Osteoblast (primary cell): ENCODE measurements around the gene ZFP90. TPM values are rescaled to one million over a fixed set of nuclear protein-coding genes. Genes with fewer than 3 reads are reported as not detected.

ENCODE experiments used
- DNase-seq: peaks from one replicate; pipeline ENCODE4 v3.0.0; 2011; ENCODE audit warnings: low spot score, mixed read lengths; ENCODE audit not compliant: insufficient read length; ENCODE audit errors: missing footprints
- H2AFZ ChIP-seq: 2 replicates; pipeline ENCODE4 v1.6.0; 2011; ENCODE audit warnings: mild to moderate bottlenecking, low read length
- H3K27ac ChIP-seq: 2 replicates; pipeline ENCODE4 v1.5.1; 2011; ENCODE audit warnings: mild to moderate bottlenecking, low read depth, low read length, moderate library complexity
- H3K27me3 ChIP-seq: 2 replicates; pipeline ENCODE4 v1.6.0; 2012; ENCODE audit warnings: mild to moderate bottlenecking, control low read depth, inconsistent platforms, low read length, moderate library complexity; ENCODE audit not compliant: insufficient read depth
- H3K36me3 ChIP-seq: 2 replicates; pipeline ENCODE4 v1.5.1; 2011; ENCODE audit warnings: mild to moderate bottlenecking, low read length, control low read depth, moderate library complexity; ENCODE audit not compliant: insufficient read depth
- H3K4me1 ChIP-seq: 2 replicates; pipeline ENCODE4 v1.5.1; 2011; ENCODE audit warnings: mild to moderate bottlenecking, low read length, control low read depth, moderate library complexity; ENCODE audit not compliant: insufficient read depth
- H3K4me2 ChIP-seq: 2 replicates; pipeline ENCODE4 v1.6.0; 2011; ENCODE audit warnings: mild to moderate bottlenecking, low read length; ENCODE audit not compliant: insufficient read depth
- H3K4me3 ChIP-seq: fragments of 200-600 bp; sonication (generic); 3 replicates; pipeline ENCODE4 v1.5.1; 2012; ENCODE audit warnings: mild to moderate bottlenecking, low read length, inconsistent platforms; ENCODE audit not compliant: insufficient read depth
- H3K79me2 ChIP-seq: 2 replicates; pipeline ENCODE4 v1.6.0; 2012; ENCODE audit warnings: mild to moderate bottlenecking, low read length, control low read depth, inconsistent platforms; ENCODE audit not compliant: insufficient read depth
- H3K9me3 ChIP-seq: 2 replicates; pipeline ENCODE4 v1.5.1; 2011; ENCODE audit warnings: low read depth, low read length, control low read depth
- H4K20me1 ChIP-seq: 2 replicates; pipeline ENCODE4 v1.6.0; 2012; ENCODE audit warnings: mild to moderate bottlenecking, low read length, control low read depth; ENCODE audit not compliant: insufficient read depth
- total RNA-seq: library from RNA; depleted of rRNA; stranded (reverse); fragments of >200 nt; gene quantifications from 2 replicates; pipeline ENCODE4 v1.2.3, GENCODE V29; 2012
- TF ChIP-seq, protein P1 (sequence below): IDR thresholded peaks from 2 replicates; pipeline ENCODE4 v1.5.1; 2011; ENCODE audit warnings: mild to moderate bottlenecking, low read depth, low read length, moderate library complexity; ENCODE audit errors: extremely low read depth

The ZFP90 gene
- total RNA-seq, 1 donor, result 41.3 TPM

GRCh38 chr16:68563631-68564381, 24.7 kb downstream of the ZFP90 start:
- Histone ChIP-seq H3K79me2 (no peaks in the 10 kb centered on the region), H3K4me2 (no peak overlapping the region), H2AFZ (no peak overlapping the region), H3K27me3 (no peaks in the 10 kb centered on the region), H3K36me3 (peaks cover 43% of the 10 kb centered on the region), H3K27ac (no peak overlapping the region), H3K4me3 (no peak overlapping the region), H4K20me1 (no peaks in the 10 kb centered on the region), H3K4me1 (no peaks in the 10 kb centered on the region), H3K9me3 (peaks cover 66% of the 10 kb centered on the region)
- TF ChIP-seq, protein P1, sequence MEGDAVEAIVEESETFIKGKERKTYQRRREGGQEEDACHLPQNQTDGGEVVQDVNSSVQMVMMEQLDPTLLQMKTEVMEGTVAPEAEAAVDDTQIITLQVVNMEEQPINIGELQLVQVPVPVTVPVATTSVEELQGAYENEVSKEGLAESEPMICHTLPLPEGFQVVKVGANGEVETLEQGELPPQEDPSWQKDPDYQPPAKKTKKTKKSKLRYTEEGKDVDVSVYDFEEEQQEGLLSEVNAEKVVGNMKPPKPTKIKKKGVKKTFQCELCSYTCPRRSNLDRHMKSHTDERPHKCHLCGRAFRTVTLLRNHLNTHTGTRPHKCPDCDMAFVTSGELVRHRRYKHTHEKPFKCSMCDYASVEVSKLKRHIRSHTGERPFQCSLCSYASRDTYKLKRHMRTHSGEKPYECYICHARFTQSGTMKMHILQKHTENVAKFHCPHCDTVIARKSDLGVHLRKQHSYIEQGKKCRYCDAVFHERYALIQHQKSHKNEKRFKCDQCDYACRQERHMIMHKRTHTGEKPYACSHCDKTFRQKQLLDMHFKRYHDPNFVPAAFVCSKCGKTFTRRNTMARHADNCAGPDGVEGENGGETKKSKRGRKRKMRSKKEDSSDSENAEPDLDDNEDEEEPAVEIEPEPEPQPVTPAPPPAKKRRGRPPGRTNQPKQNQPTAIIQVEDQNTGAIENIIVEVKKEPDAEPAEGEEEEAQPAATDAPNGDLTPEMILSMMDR, result no peak
- no peak for DNase-seq

- DNase-seq, result no peak
- TF ChIP-seq, protein P1, result no peak
- Histone ChIP-seq H3K4me2 (no peak overlapping the region), H3K4me3 (no peak overlapping the region), H3K36me3 (peaks cover 40% of the 10 kb centered on the region), H3K9me3 (peaks cover 67% of the 10 kb centered on the region), H2AFZ (no peak overlapping the region), H4K20me1 (no peaks in the 10 kb centered on the region), H3K79me2 (no peaks in the 10 kb centered on the region), H3K4me1 (no peaks in the 10 kb centered on the region), H3K27ac (no peak overlapping the region), H3K27me3 (no peaks in the 10 kb centered on the region)
Observed at GRCh38 chr16:68564382-68564985, 25.4 kb downstream of the ZFP90 start.

DNA sequence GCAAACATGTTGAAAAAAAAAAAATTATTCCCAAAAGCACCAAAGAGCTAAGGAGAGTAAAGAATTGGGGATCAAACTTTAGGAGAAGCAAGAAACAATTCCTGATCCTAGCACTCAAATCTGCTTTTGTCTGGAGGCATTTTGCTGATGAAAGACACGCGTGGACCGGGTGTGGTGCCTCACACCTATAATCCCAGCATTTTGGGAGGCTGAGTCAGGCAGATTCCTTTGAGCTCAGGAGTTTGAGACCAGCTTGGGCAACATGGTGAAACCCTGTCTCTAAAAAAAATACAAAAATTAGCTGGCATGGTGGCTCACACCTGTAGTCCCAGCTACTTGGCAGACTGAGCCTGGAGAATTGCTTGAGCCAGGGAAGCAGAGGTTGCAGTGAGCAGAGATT, 35.4 kb downstream of the ZFP90 start:
- peaks cover 26% of the 10 kb centered on the region for H3K9me3 ChIP-seq
- no peak overlapping the region for H3K4me3 ChIP-seq
- no peak overlapping the region for H3K27ac ChIP-seq
- H4K20me1 ChIP-seq, result no peaks in the 10 kb centered on the region
- H3K4me2 ChIP-seq, result no peak overlapping the region
- H2AFZ ChIP-seq, result no peak overlapping the region
- no peaks in the 10 kb centered on the region for H3K79me2 ChIP-seq
- H3K27me3 ChIP-seq, result no peaks in the 10 kb centered on the region
- no peaks in the 10 kb centered on the region for H3K36me3 ChIP-seq
- H3K4me1 ChIP-seq, result no peaks in the 10 kb centered on the region
- no peak for DNase-seq
- TF ChIP-seq, protein P1, result no peak

DNA sequence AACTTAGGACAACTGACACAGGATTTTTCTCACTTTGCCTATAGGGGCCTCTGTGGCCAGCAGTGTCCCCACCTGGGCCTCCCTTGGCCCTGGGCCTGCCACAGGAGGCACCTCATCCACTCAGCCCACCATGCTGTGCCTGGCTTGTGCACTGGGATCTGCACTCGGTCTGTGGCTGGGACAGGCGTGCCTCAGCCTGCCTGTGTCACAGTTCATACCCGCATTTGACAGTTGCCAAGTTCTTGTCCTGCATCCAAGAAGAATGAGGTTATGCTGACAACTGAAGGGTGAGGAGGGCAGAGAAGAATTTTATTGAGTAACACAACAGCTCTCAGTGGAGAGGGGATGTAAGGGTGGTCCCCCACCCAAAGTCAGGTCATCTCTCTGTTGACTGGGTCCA, 36.0 kb downstream of the ZFP90 start:
- Histone ChIP-seq H3K27ac (no peak overlapping the region), H4K20me1 (no peaks in the 10 kb centered on the region), H3K4me2 (no peak overlapping the region), H3K9me3 (peaks cover 23% of the 10 kb centered on the region), H3K4me1 (no peaks in the 10 kb centered on the region), H3K27me3 (no peaks in the 10 kb centered on the region), H2AFZ (no peak overlapping the region), H3K4me3 (no peak overlapping the region), H3K79me2 (no peaks in the 10 kb centered on the region), H3K36me3 (no peaks in the 10 kb centered on the region)
- TF ChIP-seq, protein P1, result no peak
- no peak for DNase-seq
